ENCODE measurements around the gene CORO6.

Gene CORO6

DNA sequence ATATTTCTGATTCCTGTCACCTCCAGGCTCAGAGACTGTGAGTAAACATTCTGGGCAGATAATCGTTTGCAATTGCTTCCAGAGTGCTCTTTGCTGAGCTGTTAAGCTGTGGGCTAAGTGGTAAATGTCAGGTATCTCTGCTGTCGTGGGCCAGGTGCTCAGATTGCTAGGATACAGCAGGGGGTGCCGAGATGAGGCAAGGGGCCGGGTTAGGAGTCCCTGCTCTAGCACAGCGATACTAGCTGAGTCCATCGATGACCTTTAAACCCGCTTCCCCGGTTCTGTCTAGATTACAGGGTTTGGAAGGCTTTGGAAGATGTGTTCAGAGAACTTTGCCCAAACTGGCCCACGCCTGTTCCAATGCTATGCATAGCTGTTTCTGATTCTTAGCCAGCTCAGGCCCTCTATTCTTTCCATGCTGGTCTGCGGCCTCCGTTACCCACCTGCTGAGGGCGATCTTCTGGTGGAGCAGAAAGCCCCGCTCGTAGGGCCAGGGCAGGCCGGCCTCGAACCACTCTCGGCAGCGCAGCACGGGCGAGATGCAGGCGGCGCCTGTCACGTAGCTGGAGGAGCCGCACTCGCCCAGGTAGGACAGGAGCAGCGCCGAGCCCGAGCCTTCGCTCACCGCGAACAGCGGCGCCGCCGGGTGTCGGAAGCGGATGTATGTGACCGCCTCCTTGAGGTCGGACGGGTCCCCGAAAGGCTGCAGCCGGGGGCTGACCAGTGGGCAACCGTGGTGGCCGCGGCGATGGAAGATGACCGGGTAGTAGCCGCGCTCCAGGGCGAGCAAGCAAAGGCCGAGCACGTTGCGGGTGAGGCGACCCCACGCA, 56.9 kb downstream of the CORO6 start:
- no peak for DNase-seq (ENCODE audit: low spot score)
- peak overlapping the region; percentile 98 for H3K27ac ChIP-seq
- POLR2A ChIA-PET (ENCODE audit: low non-redundant PET) = no interaction called here
- CTCF ChIA-PET = interaction anchor here (0.6 to 1.4 kb wide), 5 partner anchors 29 to 242 kb away, joined by 3 read pairs; no protein-coding TSS in a partner anchor
- TF ChIP-seq, protein P1, sequence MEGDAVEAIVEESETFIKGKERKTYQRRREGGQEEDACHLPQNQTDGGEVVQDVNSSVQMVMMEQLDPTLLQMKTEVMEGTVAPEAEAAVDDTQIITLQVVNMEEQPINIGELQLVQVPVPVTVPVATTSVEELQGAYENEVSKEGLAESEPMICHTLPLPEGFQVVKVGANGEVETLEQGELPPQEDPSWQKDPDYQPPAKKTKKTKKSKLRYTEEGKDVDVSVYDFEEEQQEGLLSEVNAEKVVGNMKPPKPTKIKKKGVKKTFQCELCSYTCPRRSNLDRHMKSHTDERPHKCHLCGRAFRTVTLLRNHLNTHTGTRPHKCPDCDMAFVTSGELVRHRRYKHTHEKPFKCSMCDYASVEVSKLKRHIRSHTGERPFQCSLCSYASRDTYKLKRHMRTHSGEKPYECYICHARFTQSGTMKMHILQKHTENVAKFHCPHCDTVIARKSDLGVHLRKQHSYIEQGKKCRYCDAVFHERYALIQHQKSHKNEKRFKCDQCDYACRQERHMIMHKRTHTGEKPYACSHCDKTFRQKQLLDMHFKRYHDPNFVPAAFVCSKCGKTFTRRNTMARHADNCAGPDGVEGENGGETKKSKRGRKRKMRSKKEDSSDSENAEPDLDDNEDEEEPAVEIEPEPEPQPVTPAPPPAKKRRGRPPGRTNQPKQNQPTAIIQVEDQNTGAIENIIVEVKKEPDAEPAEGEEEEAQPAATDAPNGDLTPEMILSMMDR (conservative IDR thresholded peaks at IDR 0.05; ENCODE audit: low read depth) = no peak
